LNCAP (cell line): Measurements from ENCODE around the gene CACNA1H.

ENCODE experiments used
- CTCF ChIP-seq: fragments of 450-650 bp; IDR thresholded peaks from 2 replicates; pipeline ENCODE4 v1.5.1; 2017; ENCODE audit warnings: mild to moderate bottlenecking

The CACNA1H gene

DNA sequence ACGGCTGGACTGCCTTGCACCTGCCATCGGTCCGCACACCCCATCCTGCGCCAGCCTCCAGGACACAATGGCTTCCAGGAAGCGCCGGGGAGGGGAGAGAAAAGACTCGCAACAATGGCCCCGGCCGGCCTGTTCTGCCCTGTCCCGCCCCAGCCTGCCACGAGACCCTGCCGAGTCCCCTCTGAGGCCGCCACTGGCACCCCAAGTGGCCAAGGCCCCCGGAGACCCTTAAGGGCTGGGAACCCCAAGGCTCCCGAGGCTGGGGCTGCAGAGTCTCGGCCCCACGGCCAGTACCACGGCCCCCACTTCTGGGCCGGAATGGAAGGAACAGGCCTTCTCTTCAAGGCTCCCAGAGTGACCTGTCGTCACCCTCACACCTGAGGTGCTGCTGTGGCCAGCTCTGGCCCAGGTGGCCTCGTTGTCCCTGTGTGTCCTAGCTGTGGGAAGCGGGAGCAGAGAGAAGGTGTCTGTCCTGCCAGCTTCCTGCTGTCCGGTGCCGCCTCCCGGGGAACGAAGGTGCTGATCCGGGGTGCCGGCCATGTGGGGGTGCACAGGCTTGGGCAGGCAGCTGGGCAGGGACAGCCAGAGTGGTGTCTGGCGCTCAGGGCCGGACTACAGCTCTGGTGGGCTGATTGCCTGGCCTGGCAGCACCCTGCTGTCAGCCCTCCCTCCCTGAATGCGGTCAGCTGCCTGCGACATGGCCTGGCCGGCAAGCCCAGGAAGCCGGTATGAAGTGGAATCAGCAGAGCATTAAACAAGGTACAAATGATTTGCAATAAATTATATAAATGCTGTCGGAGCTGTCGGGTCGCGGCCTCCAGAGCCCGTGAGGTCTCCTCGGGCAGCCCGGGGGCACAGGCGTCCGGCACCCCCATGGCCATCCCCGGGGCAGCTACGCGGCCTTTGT is 8.2 kb upstream of the CACNA1H start:
- TF ChIP-seq CTCF, result no peak

DNA sequence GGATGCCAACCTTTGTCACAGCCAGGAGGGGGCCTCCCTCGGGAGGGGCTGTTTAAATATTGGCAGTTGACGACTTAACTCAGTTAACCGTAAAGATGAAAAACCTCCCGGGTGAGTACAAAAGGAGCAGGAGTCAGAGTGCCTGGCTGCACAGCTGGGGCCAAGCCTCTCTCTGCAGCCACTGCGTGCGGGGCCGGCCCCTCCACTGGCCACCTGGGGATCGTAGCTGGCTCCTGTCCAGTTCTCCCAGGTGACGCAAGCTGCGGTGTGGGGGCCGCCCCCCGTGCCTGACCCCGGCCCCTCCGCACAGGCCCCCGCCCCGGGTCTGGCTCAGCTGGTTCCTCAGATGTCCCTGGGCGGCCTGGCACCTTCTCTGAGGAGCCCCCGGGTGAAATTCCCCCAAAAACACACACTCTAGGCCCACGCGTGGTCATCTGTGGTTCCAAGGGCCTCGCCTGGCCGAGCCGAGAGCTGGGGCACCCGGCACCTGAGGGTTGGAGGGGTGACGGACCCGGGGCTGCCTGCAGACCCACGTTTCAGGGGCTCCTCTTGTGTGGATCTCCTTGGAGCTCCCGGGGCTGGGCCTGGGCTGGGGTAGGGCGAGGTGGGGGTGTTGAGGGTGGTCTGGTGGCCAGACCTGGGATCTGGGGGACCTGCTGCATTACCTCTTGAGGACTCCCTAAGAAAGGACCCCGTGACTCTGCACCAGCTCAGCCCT is 7.4 kb upstream of the CACNA1H start:
- no peak for TF ChIP-seq CTCF

DNA sequence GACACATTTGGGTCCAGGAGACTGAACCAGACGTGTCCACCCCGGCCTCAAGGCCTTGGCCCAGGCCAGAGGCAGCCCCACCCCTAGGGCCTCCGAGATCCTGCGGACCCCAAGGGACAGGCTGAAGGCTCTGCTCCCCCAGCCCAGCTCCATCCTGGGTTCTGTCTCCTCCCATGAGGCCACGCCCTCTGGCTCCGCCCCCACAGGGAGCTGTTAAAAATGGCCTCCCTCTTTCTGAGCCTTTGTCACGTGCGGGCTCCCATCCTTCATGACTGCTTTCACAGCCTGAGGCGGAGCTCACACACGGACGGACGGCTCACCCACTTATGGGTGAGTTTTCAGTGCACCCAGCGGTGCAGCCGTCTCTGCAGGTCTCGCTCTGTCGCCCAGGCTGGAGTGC is 6.5 kb upstream of the CACNA1H start:
- no peak for TF ChIP-seq CTCF

DNA sequence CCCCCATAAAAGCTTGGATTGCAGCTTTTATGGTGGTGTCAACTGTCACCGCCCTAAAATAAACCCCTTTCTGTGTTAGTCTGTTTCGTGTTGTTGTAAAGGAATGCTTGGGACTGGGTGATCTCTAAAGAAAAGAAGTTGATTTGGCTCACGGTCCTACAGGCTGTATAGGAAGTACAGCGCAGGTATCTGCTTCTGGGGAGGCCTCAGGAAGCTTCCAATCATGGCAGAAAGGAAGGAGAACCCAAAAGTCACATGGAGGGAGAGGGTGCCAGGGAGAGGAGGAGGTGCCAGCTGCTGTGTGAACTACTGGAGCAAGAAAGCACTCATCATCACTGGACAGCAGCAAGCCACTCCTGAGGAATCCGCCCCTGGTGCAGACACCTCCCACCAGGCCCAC is 5.9 kb upstream of the CACNA1H start:
- TF ChIP-seq CTCF, result no peak

DNA sequence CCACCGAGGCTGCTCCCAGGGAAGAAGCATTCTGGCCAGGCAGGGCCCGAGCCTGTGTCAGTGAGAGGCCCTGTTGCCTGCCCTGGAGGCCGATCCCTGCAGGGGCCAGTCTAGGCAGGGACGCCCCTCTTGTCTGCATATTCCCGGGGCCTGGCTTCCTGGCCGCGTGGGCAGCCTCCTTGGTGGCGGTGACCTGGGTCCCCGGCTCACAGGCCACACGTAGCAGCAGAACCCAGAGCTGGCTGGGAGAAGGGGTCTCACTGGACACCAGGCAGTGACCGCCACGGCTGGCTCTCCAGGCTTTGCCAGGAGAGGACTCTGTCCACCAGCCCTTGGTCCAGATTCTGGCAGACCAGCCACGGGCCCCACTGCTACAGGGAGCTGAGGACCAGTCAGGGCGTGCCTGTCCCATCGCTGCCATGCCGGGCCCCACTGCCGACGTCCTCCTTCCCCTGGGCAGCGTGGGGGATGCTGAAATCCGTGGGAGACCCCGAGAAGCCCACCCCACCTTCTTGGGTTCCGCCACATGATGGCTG is 3.7 kb upstream of the CACNA1H start:
- no peak for TF ChIP-seq CTCF

DNA sequence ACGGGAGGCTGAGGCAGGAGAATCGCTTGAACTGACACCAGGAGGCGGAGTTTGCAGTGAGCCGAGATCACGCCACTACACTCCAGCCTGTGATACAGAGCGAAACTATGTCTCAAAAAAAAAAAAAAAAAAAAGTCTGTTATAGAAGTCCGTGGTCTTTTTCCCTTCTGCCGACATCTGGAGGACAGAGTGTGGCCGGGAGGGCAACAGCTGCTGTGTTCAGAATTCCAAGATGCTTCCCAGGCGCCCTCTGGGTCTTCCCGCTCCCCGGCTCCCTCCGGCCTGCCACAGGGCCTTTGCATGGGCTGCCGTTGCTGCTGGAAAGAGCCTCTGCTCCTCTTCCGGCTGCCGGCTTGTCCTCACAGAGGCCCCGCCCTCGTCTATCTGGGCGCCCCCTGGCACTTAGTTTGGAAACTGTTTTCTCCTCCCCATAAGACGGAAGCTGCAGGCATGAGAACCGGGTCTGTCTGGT is 2.4 kb upstream of the CACNA1H start:
- TF ChIP-seq CTCF, result no peak

DNA sequence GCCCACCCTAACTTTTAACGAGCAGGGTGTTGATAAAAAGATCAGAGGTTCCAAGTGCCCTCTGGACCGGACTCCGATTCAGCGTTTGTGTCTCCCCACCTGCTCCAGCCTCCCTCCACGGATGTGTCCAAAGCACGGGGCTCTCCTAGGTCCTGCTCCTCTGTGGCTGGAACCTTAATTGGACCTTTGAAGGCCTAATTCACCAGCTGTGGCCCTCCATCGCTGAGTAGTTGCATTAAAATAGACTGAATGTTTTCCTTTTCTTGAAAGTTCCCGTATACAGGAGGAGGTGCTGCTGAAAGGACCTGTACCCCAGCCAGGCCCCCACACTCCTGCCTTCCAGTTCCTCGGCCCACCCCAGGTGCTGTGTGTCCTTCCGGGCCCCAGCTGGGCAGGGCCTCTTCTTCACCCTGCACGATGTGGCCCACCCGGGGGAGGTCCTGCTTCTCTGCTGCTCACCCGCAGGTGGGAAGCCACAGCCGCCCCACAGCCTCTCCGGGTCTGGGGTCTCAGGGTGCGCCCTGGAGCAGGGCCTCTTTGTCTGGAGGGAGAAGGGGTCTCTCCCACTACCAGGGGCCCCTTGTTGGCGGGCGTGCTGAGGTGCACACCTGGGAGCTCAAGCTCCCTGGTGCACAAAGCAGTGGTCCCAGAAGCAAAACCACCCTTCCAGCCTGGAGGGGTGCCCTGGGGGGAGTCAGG is 1.3 kb upstream of the CACNA1H start:
- no peak for TF ChIP-seq CTCF
